ENCODE results near the gene SRP54. TPM values are rescaled to one million over a fixed set of nuclear protein-coding genes. Genes with fewer than 3 reads are reported as not detected.

SRP54 gene
- total RNA-seq, 1 donor from 2014 or later, result 37.6 TPM

GRCh38 chr14:34997762-34998161 is 15.0 kb downstream of the SRP54 start:
- H3K4me3 ChIP-seq, result no peak overlapping the region
- TF ChIP-seq, protein P1, sequence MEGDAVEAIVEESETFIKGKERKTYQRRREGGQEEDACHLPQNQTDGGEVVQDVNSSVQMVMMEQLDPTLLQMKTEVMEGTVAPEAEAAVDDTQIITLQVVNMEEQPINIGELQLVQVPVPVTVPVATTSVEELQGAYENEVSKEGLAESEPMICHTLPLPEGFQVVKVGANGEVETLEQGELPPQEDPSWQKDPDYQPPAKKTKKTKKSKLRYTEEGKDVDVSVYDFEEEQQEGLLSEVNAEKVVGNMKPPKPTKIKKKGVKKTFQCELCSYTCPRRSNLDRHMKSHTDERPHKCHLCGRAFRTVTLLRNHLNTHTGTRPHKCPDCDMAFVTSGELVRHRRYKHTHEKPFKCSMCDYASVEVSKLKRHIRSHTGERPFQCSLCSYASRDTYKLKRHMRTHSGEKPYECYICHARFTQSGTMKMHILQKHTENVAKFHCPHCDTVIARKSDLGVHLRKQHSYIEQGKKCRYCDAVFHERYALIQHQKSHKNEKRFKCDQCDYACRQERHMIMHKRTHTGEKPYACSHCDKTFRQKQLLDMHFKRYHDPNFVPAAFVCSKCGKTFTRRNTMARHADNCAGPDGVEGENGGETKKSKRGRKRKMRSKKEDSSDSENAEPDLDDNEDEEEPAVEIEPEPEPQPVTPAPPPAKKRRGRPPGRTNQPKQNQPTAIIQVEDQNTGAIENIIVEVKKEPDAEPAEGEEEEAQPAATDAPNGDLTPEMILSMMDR (IDR thresholded peaks at IDR 0.05), result no peak
- no peak for TF ChIP-seq POLR2AphosphoS5 (IDR thresholded peaks at IDR 0.05; ENCODE audit: insufficient read depth in 1 of 2, low read depth in 1 of 2)
- no peak for TF ChIP-seq POLR2A (IDR thresholded peaks at IDR 0.05)
- intact Hi-C loops (cut with DNase I), result no loop called here
- DNase-seq (ENCODE audit: extremely low spot score in 2 of 2), result no peak
- H3K4me1 ChIP-seq, result no peaks in the 10 kb centered on the region
- H3K27me3 ChIP-seq, result no peaks in the 10 kb centered on the region
- H3K9me3 ChIP-seq, result no peaks in the 10 kb centered on the region
- peaks cover 0 to 13% of the 10 kb centered on the region in 2 donors for H3K36me3 ChIP-seq
- H3K27ac ChIP-seq, result no peak overlapping the region

DNA sequence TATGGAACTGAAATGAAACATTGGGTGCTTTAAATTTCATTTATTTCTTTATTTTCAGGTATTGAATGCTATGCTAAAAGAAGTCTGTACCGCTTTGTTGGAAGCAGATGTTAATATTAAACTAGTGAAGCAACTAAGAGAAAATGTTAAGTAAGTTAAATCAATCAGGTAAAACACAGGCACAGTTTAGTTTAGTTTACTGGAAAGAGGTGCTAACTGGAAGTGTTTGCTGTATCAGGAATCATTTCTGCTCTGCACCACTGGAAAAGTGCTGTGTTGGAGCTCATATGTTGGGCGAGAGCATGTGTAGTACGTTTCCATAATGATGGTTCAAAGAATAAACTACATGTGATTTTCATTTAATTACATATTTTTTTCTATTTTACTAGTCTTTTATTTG is 16.7 kb downstream of the SRP54 start:
- intact Hi-C loops (cut with DNase I), result no loop called here
- no peaks in the 10 kb centered on the region for H3K9me3 ChIP-seq
- H3K4me3 ChIP-seq, result no peak overlapping the region
- no peaks in the 10 kb centered on the region for H3K27me3 ChIP-seq
- no peak for DNase-seq (ENCODE audit: extremely low spot score in 2 of 2)
- TF ChIP-seq, protein P1 (IDR thresholded peaks at IDR 0.05), result no peak
- TF ChIP-seq POLR2A (IDR thresholded peaks at IDR 0.05) (no peak), POLR2AphosphoS5 (IDR thresholded peaks at IDR 0.05; ENCODE audit: insufficient read depth in 1 of 2, low read depth in 1 of 2) (no peak)
- H3K4me1 ChIP-seq, result no peaks in the 10 kb centered on the region
- H3K27ac ChIP-seq, result no peak overlapping the region
- H3K36me3 ChIP-seq, result peaks cover 0 to 17% of the 10 kb centered on the region in 2 donors

- DNase-seq (ENCODE audit: extremely low spot score in 2 of 2), result no peak
- TF ChIP-seq, protein P1 (IDR thresholded peaks at IDR 0.05), result no peak
- no peak for TF ChIP-seq POLR2AphosphoS5 (IDR thresholded peaks at IDR 0.05; ENCODE audit: insufficient read depth in 1 of 2, low read depth in 1 of 2)
- TF ChIP-seq POLR2A (IDR thresholded peaks at IDR 0.05), result no peak
- H3K27ac ChIP-seq, result no peak overlapping the region
- no peaks in the 10 kb centered on the region for H3K27me3 ChIP-seq
- H3K36me3 ChIP-seq, result peaks cover 0 to 20% of the 10 kb centered on the region in 2 donors
- H3K9me3 ChIP-seq, result no peaks in the 10 kb centered on the region
- no peak overlapping the region for H3K4me3 ChIP-seq
- intact Hi-C loops (cut with DNase I), result no loop called here
- no peaks in the 10 kb centered on the region for H3K4me1 ChIP-seq
Measured at GRCh38 chr14:35001621-35002020, 18.8 kb downstream of the SRP54 start.

DNA sequence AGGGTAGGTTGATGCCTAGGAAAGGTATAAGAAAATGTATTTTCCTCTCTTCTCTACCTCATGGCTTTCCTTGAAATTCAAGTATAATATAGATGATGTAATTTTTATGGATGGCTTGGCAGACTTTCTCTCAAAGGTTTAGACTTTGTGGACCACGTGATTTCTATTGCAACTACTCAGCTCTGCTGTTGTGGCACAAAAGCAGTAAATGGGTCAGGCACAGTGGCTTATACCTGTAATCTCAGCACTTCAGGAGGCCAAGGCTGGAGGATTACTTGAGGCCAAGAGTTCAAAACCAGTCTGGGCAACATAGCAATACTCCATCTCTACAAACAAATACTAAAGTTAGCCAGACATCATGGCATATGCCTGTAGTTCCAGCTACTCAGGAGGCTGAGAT is 22.0 kb downstream of the SRP54 start:
- intact Hi-C loops (cut with DNase I), result no loop called here

DNA sequence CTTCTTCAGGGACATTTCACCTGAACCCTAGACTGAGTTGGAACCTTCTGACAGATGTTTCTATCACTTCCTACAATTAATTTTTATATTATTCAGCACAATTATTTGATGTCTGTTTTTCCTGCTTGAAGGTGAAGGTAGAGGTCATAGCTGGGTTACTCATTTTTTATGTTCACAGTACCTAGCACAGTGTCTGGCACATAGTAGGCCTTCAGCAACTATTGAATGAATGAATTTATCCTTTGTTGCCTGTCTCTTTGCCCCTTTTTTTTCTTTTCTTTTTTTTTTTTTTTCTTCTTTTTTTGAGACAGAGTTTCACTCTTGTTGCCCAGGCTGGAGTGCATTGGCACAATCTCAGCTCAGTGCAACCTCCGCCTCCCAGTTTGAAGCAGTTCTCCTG is 33.8 kb downstream of the SRP54 start:
- Histone ChIP-seq H3K4me1 (no peaks in the 10 kb centered on the region), H3K9me3 (no peaks in the 10 kb centered on the region), H3K27ac (no peak overlapping the region), H3K27me3 (no peaks in the 10 kb centered on the region), H3K4me3 (no peak overlapping the region), H3K36me3 (peaks cover 0 to 56% of the 10 kb centered on the region in 2 donors)
- TF ChIP-seq POLR2AphosphoS5 (IDR thresholded peaks at IDR 0.05; ENCODE audit: insufficient read depth in 1 of 2, low read depth in 1 of 2) (no peak), POLR2A (IDR thresholded peaks at IDR 0.05) (no peak)
- TF ChIP-seq, protein P1 (IDR thresholded peaks at IDR 0.05), result no peak
- DNase-seq (ENCODE audit: extremely low spot score in 2 of 2), result no peak
- intact Hi-C loops (cut with DNase I), result no loop called here

More for the DNA sequence above, 22.0 kb downstream of the SRP54 start:
- Histone ChIP-seq H3K27me3 (no peaks in the 10 kb centered on the region), H3K36me3 (peaks cover 5 to 28% of the 10 kb centered on the region in 2 donors), H3K27ac (no peak overlapping the region), H3K4me1 (no peaks in the 10 kb centered on the region), H3K9me3 (no peaks in the 10 kb centered on the region), H3K4me3 (no peak overlapping the region)
- DNase-seq (ENCODE audit: extremely low spot score in 2 of 2), result no peak
- TF ChIP-seq, protein P1 (IDR thresholded peaks at IDR 0.05), result no peak
- TF ChIP-seq POLR2A (IDR thresholded peaks at IDR 0.05) (no peak), POLR2AphosphoS5 (IDR thresholded peaks at IDR 0.05; ENCODE audit: insufficient read depth in 1 of 2, low read depth in 1 of 2) (no peak)
